ENCODE measurements around the gene PLCB4.

Gene PLCB4

GRCh38 chr20:9163251-9163650, 94.4 kb downstream of the PLCB4 start:
- Histone ChIP-seq H3K4me2 (ENCODE audit: low read depth, low read length, poor library complexity, severe bottlenecking) (no peak overlapping the region), H2AFZ (ENCODE audit: low read depth, low read length, severe bottlenecking) (no peak overlapping the region), H3K27ac (ENCODE audit: low read depth, low read length) (no peak overlapping the region), H4K20me1 (ENCODE audit: low read depth, low read length) (no peaks in the 10 kb centered on the region), H3K9me3 (ENCODE audit: insufficient read depth, low read length) (no peaks in the 10 kb centered on the region), H3K79me2 (ENCODE audit: insufficient read depth, low read length) (no peaks in the 10 kb centered on the region), H3K36me3 (ENCODE audit: low read length) (no peaks in the 10 kb centered on the region), H3F3A (ENCODE audit: insufficient read depth) (no peaks in the 10 kb centered on the region), H3K9ac (ENCODE audit: low read length) (no peak overlapping the region), H3K4me3 (ENCODE audit: insufficient read depth, low read length, poor library complexity, severe bottlenecking) (no peak overlapping the region), H3K27me3 (ENCODE audit: low read length) (no peaks in the 10 kb centered on the region), H3K9me2 (replicated peaks; ENCODE audit: insufficient read depth, low read length) (no peaks in the 10 kb centered on the region)
- TF ChIP-seq EZH2phosphoT487 (conservative IDR thresholded peaks at IDR 0.05; ENCODE audit: low read length), result no peak
- TF ChIP-seq, protein P1, sequence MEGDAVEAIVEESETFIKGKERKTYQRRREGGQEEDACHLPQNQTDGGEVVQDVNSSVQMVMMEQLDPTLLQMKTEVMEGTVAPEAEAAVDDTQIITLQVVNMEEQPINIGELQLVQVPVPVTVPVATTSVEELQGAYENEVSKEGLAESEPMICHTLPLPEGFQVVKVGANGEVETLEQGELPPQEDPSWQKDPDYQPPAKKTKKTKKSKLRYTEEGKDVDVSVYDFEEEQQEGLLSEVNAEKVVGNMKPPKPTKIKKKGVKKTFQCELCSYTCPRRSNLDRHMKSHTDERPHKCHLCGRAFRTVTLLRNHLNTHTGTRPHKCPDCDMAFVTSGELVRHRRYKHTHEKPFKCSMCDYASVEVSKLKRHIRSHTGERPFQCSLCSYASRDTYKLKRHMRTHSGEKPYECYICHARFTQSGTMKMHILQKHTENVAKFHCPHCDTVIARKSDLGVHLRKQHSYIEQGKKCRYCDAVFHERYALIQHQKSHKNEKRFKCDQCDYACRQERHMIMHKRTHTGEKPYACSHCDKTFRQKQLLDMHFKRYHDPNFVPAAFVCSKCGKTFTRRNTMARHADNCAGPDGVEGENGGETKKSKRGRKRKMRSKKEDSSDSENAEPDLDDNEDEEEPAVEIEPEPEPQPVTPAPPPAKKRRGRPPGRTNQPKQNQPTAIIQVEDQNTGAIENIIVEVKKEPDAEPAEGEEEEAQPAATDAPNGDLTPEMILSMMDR (IDR thresholded peaks at IDR 0.05; ENCODE audit: insufficient read depth, low read length, poor library complexity, severe bottlenecking), result no peak

GRCh38 chr20:9163995-9164394, 95.1 kb downstream of the PLCB4 start:
- Histone ChIP-seq H4K20me1 (ENCODE audit: low read depth, low read length) (no peaks in the 10 kb centered on the region), H3K9me2 (replicated peaks; ENCODE audit: insufficient read depth, low read length) (no peaks in the 10 kb centered on the region), H3K79me2 (ENCODE audit: insufficient read depth, low read length) (no peaks in the 10 kb centered on the region), H2AFZ (ENCODE audit: low read depth, low read length, severe bottlenecking) (no peak overlapping the region), H3K27me3 (ENCODE audit: low read length) (no peaks in the 10 kb centered on the region), H3K9me3 (ENCODE audit: insufficient read depth, low read length) (no peaks in the 10 kb centered on the region), H3K36me3 (ENCODE audit: low read length) (no peaks in the 10 kb centered on the region), H3F3A (ENCODE audit: insufficient read depth) (no peaks in the 10 kb centered on the region), H3K9ac (ENCODE audit: low read length) (no peak overlapping the region), H3K27ac (ENCODE audit: low read depth, low read length) (no peak overlapping the region), H3K4me2 (ENCODE audit: low read depth, low read length, poor library complexity, severe bottlenecking) (no peak overlapping the region), H3K4me3 (ENCODE audit: insufficient read depth, low read length, poor library complexity, severe bottlenecking) (no peak overlapping the region)
- TF ChIP-seq EZH2phosphoT487 (conservative IDR thresholded peaks at IDR 0.05; ENCODE audit: low read length), result no peak
- TF ChIP-seq, protein P1 (IDR thresholded peaks at IDR 0.05; ENCODE audit: insufficient read depth, low read length, poor library complexity, severe bottlenecking), result no peak

GRCh38 chr20:9165261-9165660, 96.4 kb downstream of the PLCB4 start:
- H3K27me3 ChIP-seq (ENCODE audit: low read length), result no peaks in the 10 kb centered on the region
- TF ChIP-seq, protein P1 (IDR thresholded peaks at IDR 0.05; ENCODE audit: insufficient read depth, low read length, poor library complexity, severe bottlenecking), result no peak
- no peak for TF ChIP-seq EZH2phosphoT487 (conservative IDR thresholded peaks at IDR 0.05; ENCODE audit: low read length)
- no peak overlapping the region for H3K9ac ChIP-seq (ENCODE audit: low read length)
- no peaks in the 10 kb centered on the region for H3K79me2 ChIP-seq (ENCODE audit: insufficient read depth, low read length)
- no peaks in the 10 kb centered on the region for H3K9me2 ChIP-seq (replicated peaks; ENCODE audit: insufficient read depth, low read length)
- no peaks in the 10 kb centered on the region for H4K20me1 ChIP-seq (ENCODE audit: low read depth, low read length)
- H3F3A ChIP-seq (ENCODE audit: insufficient read depth), result no peaks in the 10 kb centered on the region
- H3K4me3 ChIP-seq (ENCODE audit: insufficient read depth, low read length, poor library complexity, severe bottlenecking), result no peak overlapping the region
- H3K9me3 ChIP-seq (ENCODE audit: insufficient read depth, low read length), result no peaks in the 10 kb centered on the region
- no peak overlapping the region for H3K4me2 ChIP-seq (ENCODE audit: low read depth, low read length, poor library complexity, severe bottlenecking)
- H3K36me3 ChIP-seq (ENCODE audit: low read length), result no peaks in the 10 kb centered on the region
- H3K27ac ChIP-seq (ENCODE audit: low read depth, low read length), result no peak overlapping the region
- H2AFZ ChIP-seq (ENCODE audit: low read depth, low read length, severe bottlenecking), result no peak overlapping the region

Measured in SU-DHL-6 (cell line).